ENCODE data around the gene ZCWPW1. TPM values are rescaled to one million over a fixed set of nuclear protein-coding genes. Genes with fewer than 3 reads are reported as not detected.

ZCWPW1 gene
- total and polyA plus RNA-seq, 10 of the 15 experiments (the other 5 are each of a cell fraction or from before 2014, with no cell fraction given), result 1.3 to 4.4 (median 3.7) TPM

DNA sequence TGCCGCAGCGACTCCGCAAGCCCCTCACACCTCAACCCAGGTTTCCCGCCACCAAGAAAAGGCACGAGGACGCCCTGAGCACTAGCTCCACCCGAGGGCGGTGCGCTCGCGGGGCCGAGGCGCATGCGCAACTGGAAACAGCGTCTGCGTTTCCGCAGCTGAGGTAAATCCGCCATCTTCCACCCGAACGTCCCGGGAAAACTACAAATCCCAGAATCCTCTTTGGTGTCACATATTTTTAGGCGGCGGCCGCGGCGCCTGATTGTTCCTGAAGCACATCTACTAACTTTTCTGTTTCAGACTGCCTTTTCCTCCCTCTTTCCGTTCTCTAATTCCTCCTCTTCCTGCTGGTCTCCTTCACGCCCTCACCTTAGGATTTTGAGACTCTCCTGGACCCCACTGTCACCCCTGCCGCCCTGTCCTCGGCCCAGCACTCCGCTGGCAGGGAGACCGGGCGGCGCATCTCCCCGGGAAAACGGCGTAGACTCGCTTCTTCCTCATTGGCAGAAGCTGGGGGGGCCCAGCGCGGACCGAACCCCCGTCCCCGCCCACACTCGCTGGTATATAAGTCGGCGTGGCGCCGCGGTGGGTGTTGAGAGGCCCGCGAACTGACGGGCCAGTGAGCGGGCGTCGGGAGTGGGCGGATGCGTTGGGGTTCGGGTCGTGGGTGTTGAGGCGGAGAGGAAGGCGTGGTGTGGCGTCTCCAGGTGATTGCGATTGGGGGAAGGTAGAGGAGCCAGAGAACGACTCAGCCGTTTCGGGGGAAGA lies at the start of gene ZCWPW1 (continued):
- TF ChIP-seq MTA2 (IDR thresholded peaks at IDR 0.05; ENCODE audit: low read depth) (0 out of 2 replicates have a peak, but pooled peaks have one; percentile 1), MXI1 (IDR thresholded peaks at IDR 0.05; ENCODE audit: low read depth, low read length) (peak; percentile 79), MTA3 (IDR thresholded peaks at IDR 0.05; ENCODE audit: borderline replicate concordance, low read length) (no peak), RFX5 (IDR thresholded peaks at IDR 0.05; ENCODE audit: low read depth, low read length) (no peak; the same call in 1 of the 2 replicates), FOXK2 (IDR thresholded peaks at IDR 0.05) (no peak), RBBP5 (conservative IDR thresholded peaks at IDR 0.05) (no peak), NFYA (IDR thresholded peaks at IDR 0.05; ENCODE audit: borderline replicate concordance, low read depth, low read length) (no peak), TAF1 (IDR thresholded peaks at IDR 0.05; ENCODE audit: borderline replicate concordance, low read depth, low read length) (peak; percentile 76; the same call in 1 of the 2 replicates), PAX8 (IDR thresholded peaks at IDR 0.05) (no peak), CREM (IDR thresholded peaks at IDR 0.05; ENCODE audit: low read depth) (peak; percentile 72), POLR2AphosphoS5 (IDR thresholded peaks at IDR 0.05; ENCODE audit: low read length) (peak; percentile 99), TCF3 (IDR thresholded peaks at IDR 0.05; ENCODE audit: borderline replicate concordance, insufficient read depth, low read depth, low read length) (peak; percentile 96), SP1 (IDR thresholded peaks at IDR 0.05; ENCODE audit: low read depth, low read length) (peak; percentile 79), SMAD1 (IDR thresholded peaks at IDR 0.05; ENCODE audit: low read depth, partially characterized antibody) (peak; percentile 95), ATF7 (IDR thresholded peaks at IDR 0.05; ENCODE audit: low read depth) (peak; percentile 88; the same call in 1 of the 2 replicates), TCF12 (IDR thresholded peaks at IDR 0.05; ENCODE audit: low read depth, low read length) (peak; percentile 85; the same call in 1 of the 2 replicates), FOS (IDR thresholded peaks at IDR 0.05; ENCODE audit: borderline replicate concordance, extremely low read depth, insufficient read length) (no peak), IRF4 (IDR thresholded peaks at IDR 0.05; ENCODE audit: low read depth, low read length) (peak; percentile 70), ZNF207 (IDR thresholded peaks at IDR 0.05; ENCODE audit: borderline replicate concordance) (peak; percentile 96; the same call in 1 of the 2 replicates), EGR1 (IDR thresholded peaks at IDR 0.05; ENCODE audit: borderline replicate concordance in 1 of 2, low read depth in 2 of 2, low read length in 2 of 2) (peak; percentile 61 to 99), YY1 (IDR thresholded peaks at IDR 0.05; ENCODE audit: low read depth, low read length) (peak; percentile 96), HDGF (IDR thresholded peaks at IDR 0.05) (0 out of 2 replicates have a peak, but pooled peaks have one; percentile 73), SMARCA5 (IDR thresholded peaks at IDR 0.05) (peak; percentile 58; the same call in 1 of the 2 replicates), MYC (IDR thresholded peaks at IDR 0.05; ENCODE audit: insufficient read depth, insufficient read length, insufficient replicate concordance, low read length, severe bottlenecking) (peak; percentile 37), HDAC2 (IDR thresholded peaks at IDR 0.05) (no peak)
- TF ChIP-seq, protein P1, sequence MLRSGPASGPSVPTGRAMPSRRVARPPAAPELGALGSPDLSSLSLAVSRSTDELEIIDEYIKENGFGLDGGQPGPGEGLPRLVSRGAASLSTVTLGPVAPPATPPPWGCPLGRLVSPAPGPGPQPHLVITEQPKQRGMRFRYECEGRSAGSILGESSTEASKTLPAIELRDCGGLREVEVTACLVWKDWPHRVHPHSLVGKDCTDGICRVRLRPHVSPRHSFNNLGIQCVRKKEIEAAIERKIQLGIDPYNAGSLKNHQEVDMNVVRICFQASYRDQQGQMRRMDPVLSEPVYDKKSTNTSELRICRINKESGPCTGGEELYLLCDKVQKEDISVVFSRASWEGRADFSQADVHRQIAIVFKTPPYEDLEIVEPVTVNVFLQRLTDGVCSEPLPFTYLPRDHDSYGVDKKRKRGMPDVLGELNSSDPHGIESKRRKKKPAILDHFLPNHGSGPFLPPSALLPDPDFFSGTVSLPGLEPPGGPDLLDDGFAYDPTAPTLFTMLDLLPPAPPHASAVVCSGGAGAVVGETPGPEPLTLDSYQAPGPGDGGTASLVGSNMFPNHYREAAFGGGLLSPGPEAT (IDR thresholded peaks at IDR 0.05; ENCODE audit: low read depth), result peak; percentile 81
- TF ChIP-seq, protein P2, sequence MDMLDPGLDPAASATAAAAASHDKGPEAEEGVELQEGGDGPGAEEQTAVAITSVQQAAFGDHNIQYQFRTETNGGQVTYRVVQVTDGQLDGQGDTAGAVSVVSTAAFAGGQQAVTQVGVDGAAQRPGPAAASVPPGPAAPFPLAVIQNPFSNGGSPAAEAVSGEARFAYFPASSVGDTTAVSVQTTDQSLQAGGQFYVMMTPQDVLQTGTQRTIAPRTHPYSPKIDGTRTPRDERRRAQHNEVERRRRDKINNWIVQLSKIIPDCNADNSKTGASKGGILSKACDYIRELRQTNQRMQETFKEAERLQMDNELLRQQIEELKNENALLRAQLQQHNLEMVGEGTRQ (IDR thresholded peaks at IDR 0.05; ENCODE audit: borderline replicate concordance, low read depth, low read length), result no peak
- TF ChIP-seq, protein P3, sequence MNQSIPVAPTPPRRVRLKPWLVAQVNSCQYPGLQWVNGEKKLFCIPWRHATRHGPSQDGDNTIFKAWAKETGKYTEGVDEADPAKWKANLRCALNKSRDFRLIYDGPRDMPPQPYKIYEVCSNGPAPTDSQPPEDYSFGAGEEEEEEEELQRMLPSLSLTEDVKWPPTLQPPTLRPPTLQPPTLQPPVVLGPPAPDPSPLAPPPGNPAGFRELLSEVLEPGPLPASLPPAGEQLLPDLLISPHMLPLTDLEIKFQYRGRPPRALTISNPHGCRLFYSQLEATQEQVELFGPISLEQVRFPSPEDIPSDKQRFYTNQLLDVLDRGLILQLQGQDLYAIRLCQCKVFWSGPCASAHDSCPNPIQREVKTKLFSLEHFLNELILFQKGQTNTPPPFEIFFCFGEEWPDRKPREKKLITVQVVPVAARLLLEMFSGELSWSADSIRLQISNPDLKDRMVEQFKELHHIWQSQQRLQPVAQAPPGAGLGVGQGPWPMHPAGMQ (IDR thresholded peaks at IDR 0.05; ENCODE audit: borderline replicate concordance), result peak; percentile 91
- TF ChIP-seq, protein P4, sequence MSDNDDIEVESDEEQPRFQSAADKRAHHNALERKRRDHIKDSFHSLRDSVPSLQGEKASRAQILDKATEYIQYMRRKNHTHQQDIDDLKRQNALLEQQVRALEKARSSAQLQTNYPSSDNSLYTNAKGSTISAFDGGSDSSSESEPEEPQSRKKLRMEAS (IDR thresholded peaks at IDR 0.05; ENCODE audit: low read depth, low read length), result peak; percentile 99
